ENCODE results near the gene RBMS1. TPM values are rescaled to one million over a fixed set of nuclear protein-coding genes. Genes with fewer than 3 reads are reported as not detected.
"Not testable (repeated sequence)": the region's sequence is repeated elsewhere in the genome, so short reads cannot be mapped to it uniquely, and the experiment has no call there.

RBMS1 gene
- polyA plus RNA-seq, 1 donor from 2014 or later = 19.2 TPM

DNA sequence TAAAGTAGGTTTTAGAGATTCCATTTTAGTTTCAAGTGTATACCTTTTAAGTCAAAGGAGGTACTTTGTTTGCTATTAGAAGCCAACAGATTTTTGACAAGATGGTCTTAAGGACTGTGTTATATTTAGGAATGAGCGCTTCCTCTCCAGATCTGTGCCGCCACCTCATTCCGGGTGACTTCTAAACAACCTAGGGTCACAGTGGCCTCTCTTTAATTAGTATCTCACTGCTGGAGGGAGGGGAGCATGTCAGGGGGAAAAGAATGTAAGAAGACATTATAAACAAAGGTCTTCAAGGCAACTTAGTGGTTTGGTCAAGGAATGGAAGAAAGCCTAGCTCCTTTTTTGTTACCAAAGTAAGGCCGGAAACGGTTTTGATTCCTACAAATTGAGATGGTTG is 67.0 kb downstream of the RBMS1 start:
- no peaks in the 10 kb centered on the region for H3K36me3 Mint-ChIP-seq

DNA sequence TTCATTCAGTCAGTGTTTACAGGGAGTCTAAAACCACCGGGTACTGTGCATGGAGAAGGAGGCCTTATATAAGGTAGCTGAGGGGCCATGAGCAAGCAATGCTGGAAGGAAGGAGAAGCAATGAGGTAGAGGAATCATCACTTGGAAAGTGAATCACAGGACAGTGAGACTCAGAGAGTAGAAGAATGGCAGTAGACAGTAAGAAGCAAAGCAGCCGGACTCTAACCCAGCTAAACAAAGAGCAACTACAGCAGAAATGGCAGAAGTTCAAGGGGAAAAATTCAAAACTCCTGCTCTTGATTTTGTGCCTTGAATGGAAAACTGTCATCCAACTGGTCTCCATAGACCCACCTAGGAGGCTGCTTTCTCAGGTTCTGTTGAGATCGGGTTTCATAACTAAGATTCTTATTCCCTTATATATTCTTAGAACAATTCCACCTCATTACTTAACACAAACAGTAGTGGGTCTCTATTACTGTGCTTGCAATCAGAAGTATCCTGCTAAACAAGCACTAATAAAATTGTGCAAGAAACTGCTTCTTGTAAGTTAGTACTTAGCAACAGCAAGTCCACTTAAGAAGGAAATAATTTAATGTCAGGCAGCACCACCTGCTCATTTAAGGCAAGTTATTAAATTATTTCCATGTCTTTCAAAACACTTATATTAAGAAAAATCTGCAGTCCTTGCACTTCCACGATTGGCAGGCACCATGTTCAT is 68.0 kb downstream of the RBMS1 start:
- H3K27me3 Mint-ChIP-seq = peaks cover 5% of the 10 kb centered on the region
- peak overlapping the region in 1 of 4 donors; percentile 19 for H3K4me3 Mint-ChIP-seq
- H3K9me3 Mint-ChIP-seq = peaks cover 0 to 4% (median 0%) of the 10 kb centered on the region in 3 donors
- H3K4me1 Mint-ChIP-seq = peaks cover 29 to 32% (median 29%) of the 10 kb centered on the region in 3 donors
- H3K36me3 Mint-ChIP-seq = no peaks in the 10 kb centered on the region
- H3K27ac Mint-ChIP-seq = no peak overlapping the region

More for the DNA sequence above, 67.0 kb downstream of the RBMS1 start:
- H3K4me3 Mint-ChIP-seq = no peak overlapping the region
- H3K27ac Mint-ChIP-seq = peak overlapping the region in 1 of 3 donors; percentile 33
- peaks cover 35 to 37% (median 37%) of the 10 kb centered on the region in 3 donors for H3K4me1 Mint-ChIP-seq
- H3K9me3 Mint-ChIP-seq = peaks cover 0 to 4% (median 0%) of the 10 kb centered on the region in 3 donors
- peaks cover 5% of the 10 kb centered on the region for H3K27me3 Mint-ChIP-seq

DNA sequence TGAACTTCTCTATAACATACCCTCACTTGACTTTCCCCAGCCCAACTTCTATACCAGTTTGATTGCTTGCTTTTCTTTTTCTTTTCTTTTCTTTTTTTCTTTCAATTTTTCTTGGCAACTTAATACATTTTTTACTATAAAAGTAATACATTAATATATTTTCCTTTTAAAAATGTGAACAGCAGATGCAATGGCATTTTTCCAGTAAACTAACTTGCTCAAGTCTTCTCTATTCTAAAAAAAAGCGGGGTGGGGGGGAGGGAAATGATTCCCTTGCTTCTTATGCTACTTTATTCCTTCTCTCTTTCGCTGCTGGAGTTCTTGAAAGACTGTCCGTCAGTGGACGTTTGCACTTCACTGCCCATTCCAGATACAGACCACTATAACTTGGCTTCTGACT is 70.5 kb downstream of the RBMS1 start:
- Mint-ChIP-seq H3K4me3 (no peak overlapping the region), H3K36me3 (no peaks in the 10 kb centered on the region), H3K9me3 (peaks cover 0 to 4% (median 0%) of the 10 kb centered on the region in 3 donors), H3K27ac (no peak overlapping the region), H3K4me1 (peaks cover 20 to 24% (median 23%) of the 10 kb centered on the region in 3 donors), H3K27me3 (peaks cover 5% of the 10 kb centered on the region)

DNA sequence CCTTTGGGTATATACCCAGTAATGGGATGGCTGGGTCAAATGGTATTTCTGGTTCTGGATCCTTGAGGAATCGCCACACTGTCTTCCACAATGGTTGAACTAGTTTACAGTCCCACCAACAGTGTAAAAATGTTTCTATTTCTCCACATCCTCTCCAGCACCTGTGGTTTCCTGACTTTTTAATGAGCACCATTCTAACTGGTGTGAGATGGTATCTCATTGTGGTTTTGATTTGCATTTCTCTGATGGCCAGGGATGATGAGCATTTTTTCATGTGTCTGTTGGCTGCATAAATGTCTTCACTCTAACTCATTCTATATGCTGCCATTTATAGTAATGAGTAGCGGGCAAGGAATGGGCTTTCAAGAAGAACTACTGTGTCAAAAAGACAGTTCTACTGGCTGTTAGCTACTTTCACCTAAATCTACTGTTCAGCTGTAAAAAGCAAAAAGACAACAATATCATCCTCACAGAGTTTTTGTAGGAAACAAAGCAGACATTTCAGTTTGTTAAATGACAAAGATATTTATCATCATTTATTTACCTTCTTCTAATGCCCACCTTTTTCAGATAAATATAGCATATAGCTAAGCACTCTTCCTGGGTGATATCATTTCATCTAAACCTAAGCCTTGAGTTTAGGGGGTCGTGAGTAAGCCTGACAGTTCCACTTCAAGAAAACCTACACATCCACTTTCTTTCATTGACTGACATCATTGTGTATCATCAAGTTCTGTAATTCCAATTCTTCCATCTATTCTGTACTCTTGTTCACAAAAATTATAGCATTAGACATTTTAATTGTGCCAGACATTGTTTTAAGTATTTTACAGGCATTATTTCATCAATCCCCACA is 71.7 kb downstream of the RBMS1 start:
- not testable (repeated sequence) for H3K27ac Mint-ChIP-seq, H3K9me3 Mint-ChIP-seq, H3K27me3 Mint-ChIP-seq, H3K36me3 Mint-ChIP-seq
- Mint-ChIP-seq H3K4me1 (peaks cover 13 to 16% (median 16%) of the 10 kb centered on the region in 3 donors), H3K4me3 (peak overlapping the region in 1 of 4 donors; percentile 2)

DNA sequence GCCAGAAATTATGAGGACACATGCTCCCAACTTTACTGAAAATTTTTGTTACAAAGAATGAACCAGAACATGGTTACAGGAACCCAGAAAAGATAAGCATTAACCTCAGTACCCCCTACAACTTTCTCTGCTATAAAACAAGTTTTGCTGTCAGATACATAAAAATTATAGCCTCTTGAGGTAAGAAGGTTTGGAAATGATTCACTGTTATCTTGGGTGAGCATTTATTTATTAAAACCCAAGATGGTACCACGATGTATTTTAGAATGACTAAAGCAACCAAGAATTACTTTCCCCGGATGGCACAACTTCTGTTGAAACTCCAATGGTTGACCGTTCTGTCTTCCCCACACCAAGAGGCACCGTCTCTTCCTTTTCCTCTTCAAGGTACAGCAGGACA is 72.9 kb downstream of the RBMS1 start:
- peaks cover 11 to 16% (median 13%) of the 10 kb centered on the region in 3 donors for H3K4me1 Mint-ChIP-seq
- H3K4me3 Mint-ChIP-seq = no peak overlapping the region
- H3K9me3 Mint-ChIP-seq = peaks cover 0 to 4% (median 0%) of the 10 kb centered on the region in 3 donors
- peaks cover 11% of the 10 kb centered on the region for H3K27me3 Mint-ChIP-seq
- H3K36me3 Mint-ChIP-seq = no peaks in the 10 kb centered on the region
- H3K27ac Mint-ChIP-seq = no peak overlapping the region

DNA sequence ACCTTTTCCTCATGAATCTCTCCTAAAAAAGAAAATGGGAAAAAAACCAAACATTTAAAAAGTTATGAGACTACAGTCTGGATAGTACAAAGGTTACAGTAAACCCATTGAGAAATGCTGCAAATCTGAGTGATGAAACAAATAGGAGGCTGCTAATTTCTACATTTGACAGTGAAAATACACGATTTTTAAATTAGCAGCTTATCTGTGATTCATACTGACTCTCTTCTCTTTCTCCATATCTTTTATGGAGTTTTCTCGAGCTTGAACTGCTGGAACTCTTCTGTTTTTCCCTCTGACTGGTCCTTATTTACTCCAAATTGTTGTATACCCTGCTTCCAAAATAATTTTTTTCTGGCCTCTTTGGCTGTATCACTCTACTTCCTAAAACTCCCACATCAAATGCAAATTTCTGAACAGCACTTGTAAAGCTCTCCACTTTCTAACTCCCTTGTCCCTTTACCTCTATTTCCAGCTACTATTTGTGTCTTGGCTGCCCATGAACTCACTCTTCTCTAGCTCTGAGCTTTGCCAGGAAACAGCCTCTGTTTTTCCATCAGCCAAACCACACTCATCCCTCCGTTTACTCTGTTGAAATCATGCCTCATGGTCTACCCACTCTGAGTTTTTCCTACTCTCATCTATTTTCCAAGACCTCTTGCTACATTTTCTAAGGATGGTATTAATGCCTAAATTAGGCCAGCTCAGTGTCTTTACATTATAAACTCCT is 73.7 kb downstream of the RBMS1 start:
- H3K9me3 Mint-ChIP-seq = peaks cover 0 to 4% (median 0%) of the 10 kb centered on the region in 3 donors
- H3K36me3 Mint-ChIP-seq = no peaks in the 10 kb centered on the region
- no peak overlapping the region for H3K4me3 Mint-ChIP-seq
- no peak overlapping the region for H3K27ac Mint-ChIP-seq
- H3K4me1 Mint-ChIP-seq = peaks cover 11 to 14% (median 13%) of the 10 kb centered on the region in 3 donors
- H3K27me3 Mint-ChIP-seq = peaks cover 15% of the 10 kb centered on the region

DNA sequence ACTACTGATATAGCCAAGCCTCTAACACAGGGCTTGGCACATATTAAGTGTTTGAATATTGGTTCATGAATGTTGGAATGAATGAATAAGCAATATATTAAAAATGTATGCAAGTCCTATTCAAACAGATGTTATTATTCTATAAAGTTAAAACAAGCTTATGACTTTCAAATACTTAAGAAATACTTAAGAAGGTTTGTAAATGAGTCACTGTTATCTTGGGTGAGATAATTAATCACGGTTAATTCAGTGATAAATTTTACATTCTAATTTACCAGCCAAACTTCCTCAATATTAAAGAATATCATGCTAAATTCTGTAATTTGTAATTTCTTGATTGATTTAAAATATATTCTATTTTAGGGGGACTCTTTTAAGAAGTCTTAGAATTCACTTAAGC is 74.8 kb downstream of the RBMS1 start:
- Mint-ChIP-seq H3K4me1 (peaks cover 11 to 14% (median 13%) of the 10 kb centered on the region in 3 donors), H3K4me3 (no peak overlapping the region), H3K9me3 (peaks cover 0 to 4% (median 0%) of the 10 kb centered on the region in 3 donors), H3K27me3 (peaks cover 18% of the 10 kb centered on the region), H3K36me3 (no peaks in the 10 kb centered on the region), H3K27ac (no peak overlapping the region)

DNA sequence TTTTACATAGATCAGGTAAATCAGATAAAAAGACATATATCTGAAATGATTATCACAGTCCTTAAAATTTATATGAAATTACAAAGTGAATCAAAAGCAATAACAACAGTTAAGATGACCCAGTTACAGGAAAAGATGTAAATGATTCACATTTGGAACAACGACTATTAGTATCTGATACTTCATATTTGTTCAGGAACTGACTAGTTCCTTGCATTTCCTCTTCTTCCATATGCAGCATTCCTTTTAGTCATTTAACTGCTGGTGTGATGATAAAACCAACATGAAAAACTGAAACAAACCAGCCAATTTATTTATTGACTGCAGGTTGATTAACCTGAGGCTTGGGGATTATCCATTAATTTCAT is 75.2 kb downstream of the RBMS1 start:
- no peak overlapping the region for H3K4me3 Mint-ChIP-seq
- H3K27ac Mint-ChIP-seq = no peak overlapping the region
- H3K4me1 Mint-ChIP-seq = peaks cover 11 to 14% (median 13%) of the 10 kb centered on the region in 3 donors
- peaks cover 16% of the 10 kb centered on the region for H3K27me3 Mint-ChIP-seq
- no peaks in the 10 kb centered on the region for H3K36me3 Mint-ChIP-seq
- peaks cover 0 to 4% (median 0%) of the 10 kb centered on the region in 3 donors for H3K9me3 Mint-ChIP-seq

DNA sequence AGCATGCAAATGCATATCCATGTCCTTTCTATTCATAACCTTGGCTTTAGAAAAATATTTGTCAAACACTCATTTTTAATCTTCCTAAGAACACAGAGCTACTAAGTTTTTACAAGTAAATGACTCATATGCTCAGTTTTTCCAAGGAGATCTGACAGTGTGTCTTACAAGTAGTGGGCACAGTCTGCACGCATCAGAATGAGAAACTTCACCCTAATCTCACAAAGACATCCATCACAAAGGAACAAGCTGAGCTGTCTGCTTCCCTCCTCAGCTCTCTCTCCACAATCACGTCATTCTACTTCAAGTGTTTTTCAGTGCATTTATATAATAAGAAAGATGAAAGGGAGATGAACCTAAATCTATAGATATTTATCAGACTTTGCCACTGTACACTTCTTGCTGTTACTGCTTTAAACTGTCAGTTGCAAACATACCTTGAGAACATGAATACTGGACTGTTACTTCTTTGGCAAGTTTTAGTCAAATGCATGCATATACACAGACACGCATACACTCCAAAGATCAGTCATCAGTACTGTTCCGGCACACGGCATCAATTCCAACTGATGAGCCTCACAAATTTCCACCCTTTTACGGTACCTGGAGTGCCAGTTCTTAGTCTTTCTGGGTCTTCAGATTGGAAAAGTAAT is 75.7 kb downstream of the RBMS1 start:
- H3K4me1 Mint-ChIP-seq = peaks cover 10 to 14% (median 12%) of the 10 kb centered on the region in 3 donors
- H3K9me3 Mint-ChIP-seq = peaks cover 0 to 4% (median 0%) of the 10 kb centered on the region in 3 donors
- H3K4me3 Mint-ChIP-seq = no peak overlapping the region
- peaks cover 15% of the 10 kb centered on the region for H3K27me3 Mint-ChIP-seq
- no peaks in the 10 kb centered on the region for H3K36me3 Mint-ChIP-seq
- no peak overlapping the region for H3K27ac Mint-ChIP-seq

DNA sequence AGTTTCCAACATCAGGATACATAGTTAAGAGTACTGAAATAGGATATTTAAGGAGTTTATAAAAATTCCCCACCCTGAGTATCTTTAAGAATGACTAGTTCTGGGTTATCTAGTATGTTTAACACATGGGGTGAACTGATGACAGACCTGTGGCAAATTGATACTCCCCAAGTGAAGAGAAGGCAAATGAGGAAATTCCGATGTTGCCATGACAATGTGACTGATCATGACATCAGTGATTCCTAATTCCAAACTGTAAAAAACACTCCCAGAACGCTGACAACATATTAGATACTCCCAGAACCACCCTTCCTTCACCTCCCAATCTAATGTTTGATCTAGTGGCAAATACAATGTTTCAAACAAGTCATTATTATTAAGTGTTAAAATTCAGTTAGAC is 77.6 kb downstream of the RBMS1 start:
- Mint-ChIP-seq H3K36me3 (no peaks in the 10 kb centered on the region), H3K4me1 (peaks cover 14 to 24% (median 20%) of the 10 kb centered on the region in 3 donors), H3K4me3 (no peak overlapping the region), H3K9me3 (no peaks in the 10 kb centered on the region), H3K27me3 (peaks cover 21% of the 10 kb centered on the region), H3K27ac (no peak overlapping the region)

DNA sequence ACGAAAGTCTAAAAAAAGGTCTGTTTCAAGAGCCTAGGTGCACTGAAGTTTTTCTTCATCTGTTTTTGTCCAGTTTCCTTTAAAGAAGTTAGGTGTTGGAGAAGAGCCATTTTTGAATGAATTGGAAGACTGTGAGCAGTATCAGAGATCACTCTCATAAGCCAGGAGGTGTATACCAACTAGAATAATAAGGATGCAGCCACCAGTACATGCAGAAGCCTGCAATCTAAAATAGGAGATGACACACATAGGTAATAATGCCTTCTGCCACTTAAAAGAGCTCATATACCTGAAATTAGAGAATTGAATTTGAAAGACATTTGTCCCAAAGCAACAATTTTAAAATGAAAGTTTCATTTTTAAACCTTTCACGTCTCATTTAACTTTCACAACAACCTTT is 81.7 kb downstream of the RBMS1 start:
- Mint-ChIP-seq H3K4me1 (peaks cover 19 to 31% (median 29%) of the 10 kb centered on the region in 3 donors), H3K27me3 (peaks cover 18% of the 10 kb centered on the region), H3K36me3 (no peaks in the 10 kb centered on the region), H3K9me3 (no peaks in the 10 kb centered on the region), H3K4me3 (peak overlapping the region in 3 of 4 donors; percentile 54 to 89 (median 69)), H3K27ac (peak overlapping the region in 2 of 3 donors; percentile 11 to 54)

DNA sequence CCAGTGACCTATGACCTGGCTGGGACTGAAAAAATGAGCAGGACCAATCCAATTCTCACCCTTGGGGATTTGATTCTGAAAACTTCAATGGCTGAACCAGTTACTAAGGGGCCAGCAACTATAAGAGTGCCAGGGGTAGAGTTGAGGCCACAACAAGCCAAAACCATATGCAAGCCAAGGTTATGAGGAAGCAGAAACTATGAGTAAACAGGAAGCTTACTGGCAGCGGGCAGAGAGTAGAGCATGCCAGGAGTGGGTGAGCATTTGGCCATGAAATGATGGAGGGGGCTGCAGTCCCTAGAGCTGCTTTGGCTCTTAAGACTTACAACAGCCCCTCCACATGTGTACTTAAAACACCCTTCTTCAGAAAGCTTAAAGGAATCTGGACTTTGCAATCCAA is 82.4 kb downstream of the RBMS1 start:
- Mint-ChIP-seq H3K27me3 (peaks cover 15% of the 10 kb centered on the region), H3K4me3 (peak overlapping the region in 3 of 4 donors; percentile 41 to 89 (median 54)), H3K9me3 (no peaks in the 10 kb centered on the region), H3K4me1 (peaks cover 23 to 37% (median 35%) of the 10 kb centered on the region in 3 donors), H3K36me3 (no peaks in the 10 kb centered on the region), H3K27ac (peak overlapping the region; percentile 14 to 81 (median 54))

DNA sequence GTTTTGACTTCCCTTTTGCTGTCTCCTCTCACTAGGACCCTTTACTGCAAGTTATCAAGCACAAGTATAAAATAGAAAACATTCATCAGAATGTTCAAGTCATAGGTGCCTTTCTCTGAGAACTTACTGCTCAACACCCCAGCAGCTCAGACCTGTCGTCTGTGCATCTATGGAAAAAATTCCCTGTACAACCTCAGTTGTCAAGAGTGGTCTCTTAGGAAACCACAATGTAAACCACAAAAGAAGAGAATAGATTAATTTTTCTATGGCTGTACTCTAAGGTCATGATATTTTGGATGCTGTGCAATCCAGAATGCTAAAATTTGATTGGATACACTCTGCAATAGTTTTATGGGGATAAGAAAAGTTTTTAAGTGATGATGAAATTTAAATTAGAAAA is 84.1 kb downstream of the RBMS1 start:
- Mint-ChIP-seq H3K27ac (peak overlapping the region in 2 of 3 donors; percentile 88 to 95), H3K9me3 (no peaks in the 10 kb centered on the region)

DNA sequence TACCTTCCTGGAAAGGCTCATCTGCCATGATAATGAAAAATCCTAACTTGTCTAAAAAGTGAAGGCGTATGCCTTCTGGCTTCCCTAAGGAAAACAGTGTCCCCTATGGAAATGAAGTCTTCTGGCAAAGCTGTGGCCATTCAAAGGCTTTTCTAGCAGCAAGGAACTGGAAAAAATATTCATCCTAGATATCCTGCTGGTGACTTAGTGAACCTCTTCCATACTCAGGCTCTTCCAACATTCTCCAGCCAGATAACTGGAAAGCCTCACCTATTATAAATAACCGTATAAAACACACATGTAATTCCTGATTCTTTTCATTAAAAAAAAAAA is 84.7 kb downstream of the RBMS1 start:
- peak overlapping the region; percentile 33 to 96 (median 90) for H3K4me3 Mint-ChIP-seq
- H3K36me3 Mint-ChIP-seq = peaks cover 3% of the 10 kb centered on the region
- H3K9me3 Mint-ChIP-seq = no peaks in the 10 kb centered on the region
- H3K27me3 Mint-ChIP-seq = peaks cover 8% of the 10 kb centered on the region
- peaks cover 33 to 54% (median 54%) of the 10 kb centered on the region in 3 donors for H3K4me1 Mint-ChIP-seq
- peak overlapping the region in 2 of 3 donors; percentile 88 to 95 for H3K27ac Mint-ChIP-seq

More for the DNA sequence above, 84.1 kb downstream of the RBMS1 start:
- Mint-ChIP-seq H3K27me3 (peaks cover 11% of the 10 kb centered on the region), H3K36me3 (peaks cover 3% of the 10 kb centered on the region), H3K4me1 (peaks cover 33 to 52% (median 50%) of the 10 kb centered on the region in 3 donors), H3K4me3 (peak overlapping the region; percentile 4 to 94 (median 58))
